NCI-H510A treated with DMSO at 0.1 percent for 48 hours (cell line): ENCODE results near the gene HMCN2.

Source experiments
- DNase-seq: peaks from one replicate; lab custom pipeline; 2025; lab: John Stamatoyannopoulos, UW

Gene HMCN2

DNA sequence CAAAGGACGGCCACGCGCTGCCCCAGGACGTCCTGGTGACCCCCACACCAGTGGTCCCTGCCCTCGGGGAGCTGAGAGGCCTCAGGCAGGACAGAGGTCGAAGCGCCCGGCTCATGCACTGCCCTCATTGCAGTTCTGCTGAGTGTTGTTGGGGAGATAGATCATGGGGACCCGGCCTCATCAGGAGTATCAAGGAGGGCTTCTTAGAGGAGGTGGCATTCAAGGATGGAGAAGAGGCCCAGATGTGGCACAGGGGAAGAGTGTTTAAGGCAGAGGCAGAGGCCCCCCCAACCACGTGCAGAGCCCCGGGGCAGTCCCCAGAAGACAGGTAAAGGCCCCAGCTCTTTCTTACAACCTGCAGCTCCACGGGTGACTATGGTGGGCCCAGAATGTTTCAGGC lies 205.4 kb downstream of the HMCN2 start:
- DNase-seq = no peak

GRCh38 chr9:130471411-130472183 lies 206.0 kb downstream of the HMCN2 start:
- DNase-seq = no peak

DNA sequence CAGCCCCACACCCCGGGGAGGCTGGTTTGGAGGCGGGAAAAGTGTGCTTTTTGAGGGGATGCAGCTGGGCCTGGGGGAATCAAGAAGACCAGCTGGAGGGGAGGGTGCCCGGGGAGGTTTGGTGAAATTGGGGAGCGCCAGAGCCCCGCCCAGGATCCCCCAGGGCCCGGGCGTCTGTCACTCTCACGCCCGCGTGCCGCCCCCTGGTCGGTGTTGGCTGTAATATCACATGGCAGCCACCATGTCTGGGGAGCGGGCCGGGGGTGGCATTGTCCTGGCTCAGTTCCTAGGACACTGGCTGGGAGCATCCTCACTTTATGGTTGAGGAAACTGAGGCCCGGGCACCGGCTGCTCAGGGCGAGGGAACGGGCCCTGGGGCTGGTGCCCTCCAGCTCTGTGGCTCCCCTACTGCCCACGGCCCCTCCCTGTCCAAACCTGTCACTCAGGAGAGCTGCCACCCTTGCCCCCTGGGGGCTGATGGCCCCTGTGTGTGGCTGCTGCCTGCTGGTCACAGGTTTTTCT lies 206.7 kb downstream of the HMCN2 start:
- no peak for DNase-seq

- DNase-seq = no peak
Measured at GRCh38 chr9:130473009-130473408, 207.4 kb downstream of the HMCN2 start.

DNA sequence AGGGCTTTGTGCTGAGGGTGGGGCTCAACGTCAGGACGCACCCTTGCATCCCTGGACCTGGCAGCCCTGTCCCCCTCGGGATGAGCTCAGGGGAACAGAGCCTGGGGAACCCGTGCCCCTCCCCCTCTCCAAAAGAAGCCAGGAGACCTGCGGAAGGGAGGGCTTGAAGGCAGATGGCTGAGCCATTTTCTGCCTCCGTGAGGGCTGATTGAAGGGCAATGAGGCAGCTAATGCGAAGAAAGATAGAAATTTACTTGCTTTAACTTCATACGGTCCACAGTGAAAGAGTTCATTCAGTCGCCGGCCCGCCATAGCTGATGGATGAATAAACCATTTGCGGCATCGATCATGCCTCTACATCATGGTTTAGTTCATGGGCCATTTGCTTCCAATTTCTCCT lies 208.0 kb downstream of the HMCN2 start:
- DNase-seq = no peak

DNA sequence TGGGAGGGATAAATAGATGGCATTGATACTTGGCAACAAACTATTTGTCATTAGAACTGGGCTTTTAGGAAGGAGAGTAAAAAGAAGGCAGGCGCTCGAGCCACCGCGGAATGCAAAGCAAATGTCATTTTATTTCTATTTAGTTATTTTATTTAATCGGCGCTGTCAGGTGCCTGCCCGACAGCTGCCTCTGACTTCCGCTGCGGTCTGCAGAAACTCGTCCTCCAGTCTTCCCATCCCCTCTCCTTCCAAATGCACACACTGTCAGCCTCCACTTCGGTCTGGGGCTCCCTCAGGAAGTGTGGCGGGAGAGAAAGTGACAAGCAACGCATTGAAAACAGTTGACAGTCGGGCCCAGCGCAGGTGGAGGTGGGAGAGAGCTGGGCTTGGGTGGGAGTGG lies 208.5 kb downstream of the HMCN2 start:
- DNase-seq = no peak

GRCh38 chr9:130476151-130476730 lies 210.7 kb downstream of the HMCN2 start:
- DNase-seq = no peak

DNA sequence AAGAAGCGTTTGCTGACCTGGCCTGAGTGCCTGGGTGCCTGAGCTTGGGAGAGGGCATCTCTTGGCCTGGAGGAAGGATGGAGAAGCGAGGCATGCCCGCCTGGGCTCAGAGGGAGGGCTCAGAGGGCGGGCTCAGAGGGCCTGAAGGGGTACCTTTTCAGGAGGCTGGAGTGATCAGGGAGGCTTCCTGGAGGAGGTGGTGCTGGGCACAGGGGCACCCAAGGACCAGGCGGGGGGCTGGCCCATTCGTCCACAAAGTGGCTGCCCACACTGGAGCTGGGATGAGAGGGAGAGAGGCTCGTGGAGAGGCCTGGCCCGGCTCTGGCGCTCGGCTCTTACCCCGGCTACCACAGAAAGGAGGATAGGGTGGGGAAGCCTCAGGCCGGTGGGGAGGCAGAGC lies 212.0 kb downstream of the HMCN2 start:
- no peak for DNase-seq

DNA sequence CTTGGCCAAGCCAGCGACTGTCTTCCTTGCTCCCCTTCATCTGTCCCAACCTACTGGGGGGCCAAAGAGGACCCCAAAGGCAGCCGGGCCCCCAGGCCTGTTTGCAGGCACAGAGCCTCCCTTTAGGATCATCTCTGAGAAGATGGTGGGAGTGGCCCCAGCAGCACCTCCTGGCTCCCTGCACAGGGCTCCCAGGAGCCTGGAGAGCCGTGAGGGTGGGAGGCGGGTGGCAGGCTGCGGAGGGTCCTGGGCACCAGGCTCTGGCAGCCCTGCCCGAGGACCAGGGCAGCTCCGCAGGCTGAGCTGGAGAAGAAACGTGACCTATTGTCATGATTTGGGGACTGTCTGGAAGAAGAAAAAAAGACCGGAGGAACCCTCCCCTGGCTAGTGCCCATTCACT lies 212.6 kb downstream of the HMCN2 start:
- no peak for DNase-seq

DNA sequence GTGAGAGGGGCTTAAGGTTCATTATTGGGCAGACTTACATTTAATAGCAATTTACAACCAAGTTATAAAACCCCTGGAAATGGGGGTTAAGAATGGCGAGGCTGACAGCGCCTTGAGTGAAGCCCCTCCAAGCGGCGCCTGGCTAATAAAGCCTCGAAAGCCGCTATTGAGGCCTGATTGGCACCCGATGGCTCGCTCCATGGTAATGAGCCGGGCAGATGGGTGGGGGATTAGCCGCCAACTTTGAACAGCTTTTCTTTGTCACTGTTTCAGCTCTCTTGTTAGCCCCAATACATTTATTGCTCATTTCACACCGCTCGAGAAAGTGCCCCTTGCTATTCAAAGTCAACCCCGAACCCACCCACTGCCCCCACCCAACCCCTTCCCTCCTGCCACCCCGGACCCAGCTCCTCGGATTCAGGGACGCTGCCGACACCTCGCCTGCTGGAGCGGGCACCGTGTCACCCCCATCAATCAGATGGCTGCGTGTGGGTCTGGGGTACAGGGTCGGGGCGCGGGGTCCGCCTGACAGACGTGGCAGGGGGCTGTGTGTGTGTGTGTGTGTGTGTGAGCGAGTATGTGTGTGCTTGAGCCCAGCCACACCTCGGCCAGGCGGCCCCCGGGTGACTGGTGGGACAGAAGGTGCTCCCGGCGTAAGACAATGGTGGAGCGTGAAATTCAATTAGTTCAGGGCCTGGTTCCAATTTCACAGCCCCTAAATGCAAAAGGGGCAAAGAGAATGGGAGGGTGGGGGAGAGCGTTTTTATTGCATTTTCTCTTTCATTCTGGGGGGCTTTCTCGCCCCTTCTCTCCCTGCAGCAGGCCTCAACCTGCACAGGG lies 213.4 kb downstream of the HMCN2 start:
- DNase-seq = no peak

GRCh38 chr9:130479587-130479986 lies 214.0 kb downstream of the HMCN2 start:
- no peak for DNase-seq

GRCh38 chr9:130480673-130481072 lies 215.1 kb downstream of the HMCN2 start:
- DNase-seq = no peak

DNA sequence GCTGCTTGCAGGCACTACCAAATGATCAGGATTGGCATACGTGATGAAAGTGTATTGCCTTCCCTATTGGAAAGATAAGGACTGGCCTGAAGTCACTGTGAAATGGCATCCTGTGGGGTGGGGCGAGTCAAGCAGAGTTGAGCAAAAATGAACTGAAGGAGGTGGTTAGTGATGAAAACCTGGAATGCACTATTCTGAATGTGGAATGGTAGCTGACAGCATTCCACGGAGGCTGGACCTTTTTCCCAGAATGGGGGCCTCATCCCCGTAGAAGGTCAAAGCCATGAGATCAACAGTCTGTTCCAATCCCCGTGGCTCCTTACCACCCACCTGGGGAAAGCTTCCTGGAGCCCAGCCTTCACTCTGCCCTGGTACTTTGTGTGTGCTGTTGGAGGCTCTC lies 216.9 kb downstream of the HMCN2 start:
- no peak for DNase-seq

DNA sequence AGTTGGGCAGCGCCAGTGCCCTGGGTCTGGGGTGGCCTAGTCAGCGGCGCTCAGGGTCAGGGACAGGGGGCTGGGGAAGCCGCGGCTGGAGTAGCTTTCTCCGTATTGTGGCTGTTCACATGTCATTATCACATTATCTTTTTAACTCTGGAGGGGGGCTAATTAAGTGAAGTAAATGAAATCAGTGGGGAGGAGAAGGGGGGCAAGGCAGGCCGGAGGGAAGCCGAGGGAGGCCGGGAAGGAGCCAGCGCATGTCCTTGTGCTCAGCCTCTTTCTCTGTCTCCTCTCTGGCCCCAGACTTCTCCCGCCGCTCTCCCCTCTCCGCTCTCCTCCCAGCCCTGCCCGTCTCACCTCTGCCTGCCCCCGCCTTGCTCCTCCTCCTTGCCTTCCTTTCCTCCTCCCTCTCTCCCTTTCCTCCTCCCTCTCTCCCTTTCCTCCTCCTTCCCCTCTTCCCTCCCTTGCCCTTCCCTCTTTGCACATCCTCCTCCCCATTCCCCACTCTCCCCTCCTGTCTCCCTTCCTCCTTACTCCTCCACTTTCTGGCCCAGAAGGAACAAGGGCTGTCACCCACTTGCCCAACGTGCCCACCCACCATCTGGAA lies 217.9 kb downstream of the HMCN2 start:
- DNase-seq = no peak
